ENCODE data around the gene PCF11. TPM values are rescaled to one million over a fixed set of nuclear protein-coding genes. Genes with fewer than 3 reads are reported as not detected.

PCF11 gene
- total and polyA plus RNA-seq, 2 of the 4 experiments (the other 2 are of a cell fraction), result 19.2 to 26.7 TPM

- in situ Hi-C loops (cut with MboI; ENCODE audit: low sequenced_read_pairs), result no loop called here
Observed at GRCh38 chr11:83219095-83219494, 62.2 kb downstream of the PCF11 start.

More at GRCh38 chr11:83219095-83219494, 62.2 kb downstream of the PCF11 start:
- H2AFZ ChIP-seq (replicated peaks; ENCODE audit: low read length, poor library complexity), result no peak overlapping the region
- H3K4me1 ChIP-seq (ENCODE audit: control insufficient read depth, insufficient read depth, low read length), result peaks cover 3% of the 10 kb centered on the region; the same call in 1 of the 2 replicates
- ATAC-seq (ENCODE audit: low read depth) (peak; percentile 48; the same call in 1 of the 2 replicates), DNase-seq (no peak)
- H3K27me3 ChIP-seq (ENCODE audit: control insufficient read depth, insufficient read depth, low read length), result no peaks in the 10 kb centered on the region
- ChIA-PET POLR2A (ENCODE audit: unreplicated experiment) (no interaction called here), CTCF (no interaction called here)
- H2AK9ac ChIP-seq (replicated peaks; ENCODE audit: low read depth, low read length, poor library complexity), result no peak overlapping the region
- no peaks in the 10 kb centered on the region for H3K36me3 ChIP-seq (ENCODE audit: control insufficient read depth, insufficient read depth, low read length)
- H3K9me1 ChIP-seq (ENCODE audit: insufficient read depth, low read length), result peaks cover 4% of the 10 kb centered on the region; the same call in 1 of the 2 replicates
- H4K91ac ChIP-seq (ENCODE audit: insufficient read depth, low read depth, low read length), result no peak overlapping the region
- 76% methylated on average over 3 of the region's 8 CpGs; no CpG with 5 or more reads in 1 of the 2 experiments for WGBS, 2 experiments (ENCODE audit: extremely low coverage in 2 of 2, insufficient read length in 1 of 2)
- no peak overlapping the region for H3K4ac ChIP-seq (ENCODE audit: low read depth, low read length)
- H2BK5ac ChIP-seq (ENCODE audit: low read depth, low read length, poor library complexity, severe bottlenecking), result no peak overlapping the region
- dilution Hi-C loops (cut with HindIII; ENCODE audit: low sequenced_read_pairs, unreplicated experiment), result no loop called here
- no peak overlapping the region for H3K4me2 ChIP-seq (ENCODE audit: low read depth, low read length)
- no peak overlapping the region for H4K5ac ChIP-seq (ENCODE audit: low read depth, low read length)
- no peak overlapping the region for H3K23ac ChIP-seq (ENCODE audit: low read depth, low read length)
- no peak overlapping the region for H3K14ac ChIP-seq (replicated peaks; ENCODE audit: low read depth, low read length)
- no peaks in the 10 kb centered on the region for H3K79me1 ChIP-seq (ENCODE audit: low read depth in 1 of 2, low read length in 2 of 2)
- intact Hi-C loops (cut with micrococcal nuclease), result no loop called here
- H3K18ac ChIP-seq (ENCODE audit: low read depth, low read length), result no peak overlapping the region
- H3K9me3 ChIP-seq (ENCODE audit: control insufficient read depth, insufficient read depth, low read length), result no peaks in the 10 kb centered on the region
- H2BK20ac ChIP-seq (ENCODE audit: low read depth, low read length), result no peak overlapping the region
- H3K56ac ChIP-seq (ENCODE audit: extremely low read depth, insufficient read depth, low read length), result no peak overlapping the region
- H3K4me3 ChIP-seq (ENCODE audit: insufficient read depth, low read depth, low read length), result no peak overlapping the region
- H3K27ac ChIP-seq (ENCODE audit: insufficient read depth, low read length), result no peak overlapping the region
- no peak overlapping the region for H3K9ac ChIP-seq (ENCODE audit: low read depth, low read length)
- no peak overlapping the region for H2AK5ac ChIP-seq (ENCODE audit: low read depth, low read length)
- BruUV-seq (replicated peaks), result no TSS peak
- no peak for TF ChIP-seq MAFK (IDR thresholded peaks at IDR 0.05; ENCODE audit: low read depth, low read length)
- TF ChIP-seq RAD21 (IDR thresholded peaks at IDR 0.05; ENCODE audit: low read length), result peak; percentile 41; the same call in 1 of the 2 replicates
- peak; percentile 33; the same call in 1 of the 2 replicates for TF ChIP-seq CTCF (conservative IDR thresholded peaks at IDR 0.05; ENCODE audit: low read depth, low read length)
- H4K8ac ChIP-seq (ENCODE audit: low read depth in 2 of 2, low read length in 2 of 2), result no peak overlapping the region
- H2BK120ac ChIP-seq (ENCODE audit: low read depth, low read length), result no peak overlapping the region
- no peak overlapping the region for H2BK15ac ChIP-seq (ENCODE audit: low read depth, low read length)
- no peaks in the 10 kb centered on the region for H4K20me1 ChIP-seq (ENCODE audit: insufficient read depth, low read length)

Measured in IMR-90 (cell line).